ENCODE data around the gene EQTN.

EQTN gene

GRCh38 chr9:27297050-27297449, at the start of gene EQTN:
Gene EQTN (minus strand): TSS chr9:27297150. CDS start chr9:27297055, 95 bp downstream.
- TF ChIP-seq CTCF (IDR thresholded peaks at IDR 0.05; ENCODE audit: borderline replicate concordance, insufficient read depth, low read depth, low read length): no peak
- H3K4me3 ChIP-seq (ENCODE audit: low read depth, low read length): no peak within 1 kb of the TSS

- H3K4me3 ChIP-seq (ENCODE audit: low read depth, low read length): no peak overlapping the region
- no peak for TF ChIP-seq CTCF (IDR thresholded peaks at IDR 0.05; ENCODE audit: borderline replicate concordance, insufficient read depth, low read depth, low read length)
Observed at GRCh38 chr9:27344776-27345175, 47.8 kb upstream of the EQTN start.

- no peak for TF ChIP-seq CTCF (IDR thresholded peaks at IDR 0.05; ENCODE audit: borderline replicate concordance, insufficient read depth, low read depth, low read length)
- H3K4me3 ChIP-seq (ENCODE audit: low read depth, low read length): no peak overlapping the region
Observed at GRCh38 chr9:27341545-27342294, 44.8 kb upstream of the EQTN start.

- TF ChIP-seq CTCF (IDR thresholded peaks at IDR 0.05; ENCODE audit: borderline replicate concordance, insufficient read depth, low read depth, low read length): no peak
Observed at GRCh38 chr9:27340961-27341511, 44.1 kb upstream of the EQTN start.

GRCh38 chr9:27340285-27340674, 43.3 kb upstream of the EQTN start:
- no peak overlapping the region for H3K4me3 ChIP-seq (ENCODE audit: low read depth, low read length)
- no peak for TF ChIP-seq CTCF (IDR thresholded peaks at IDR 0.05; ENCODE audit: borderline replicate concordance, insufficient read depth, low read depth, low read length)

More at GRCh38 chr9:27340961-27341511, 44.1 kb upstream of the EQTN start:
- no peak overlapping the region for H3K4me3 ChIP-seq (ENCODE audit: low read depth, low read length)

- TF ChIP-seq CTCF (IDR thresholded peaks at IDR 0.05; ENCODE audit: borderline replicate concordance, insufficient read depth, low read depth, low read length): no peak
- H3K4me3 ChIP-seq (ENCODE audit: low read depth, low read length): no peak overlapping the region
Observed at GRCh38 chr9:27339661-27340284, 42.8 kb upstream of the EQTN start.

GRCh38 chr9:27338527-27338903, 41.6 kb upstream of the EQTN start:
- H3K4me3 ChIP-seq (ENCODE audit: low read depth, low read length): no peak overlapping the region
- no peak for TF ChIP-seq CTCF (IDR thresholded peaks at IDR 0.05; ENCODE audit: borderline replicate concordance, insufficient read depth, low read depth, low read length)

Measured in GM12875 (cell line).